Measurements from ENCODE around the gene RNF151.
"Not testable (repeated sequence)": the region's sequence is repeated elsewhere in the genome, so short reads cannot be mapped to it uniquely, and the experiment has no call there.

The RNF151 gene

DNA sequence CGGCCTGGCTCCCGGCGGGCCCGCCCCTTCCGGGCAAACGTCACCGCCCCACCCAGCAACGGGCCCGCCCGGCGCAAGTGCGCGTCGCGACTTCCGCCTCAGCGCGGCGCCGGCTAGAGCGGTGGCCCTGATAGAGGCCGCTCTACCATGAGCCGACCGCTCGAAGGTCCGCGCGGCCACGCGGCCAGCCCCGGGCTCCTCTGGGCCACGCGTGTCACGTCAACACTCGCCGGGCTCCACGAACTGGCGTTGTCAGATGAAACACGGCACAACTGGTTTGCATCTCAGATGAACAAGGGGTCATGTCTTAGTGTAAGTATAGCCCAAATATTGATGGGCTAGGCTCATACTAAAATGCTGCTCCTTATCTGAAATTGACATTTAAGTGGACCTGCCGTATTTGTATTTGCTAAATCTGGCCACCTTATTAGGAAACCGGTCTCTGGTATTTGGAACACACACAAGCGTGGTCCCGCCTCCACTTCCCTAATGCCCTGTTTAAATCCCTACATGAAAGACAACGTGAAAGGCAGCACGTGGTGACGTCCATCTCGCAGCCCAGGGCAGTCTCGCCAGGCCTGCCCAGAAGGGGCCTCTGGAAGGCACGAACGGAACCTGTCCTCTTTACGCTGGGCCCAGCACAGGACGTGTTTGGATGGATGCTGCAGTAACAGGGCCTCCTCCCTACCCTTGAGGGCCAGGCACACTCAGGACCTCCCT lies 43.3 kb downstream of the RNF151 start, which contains the start of gene ZNF598:
Gene ZNF598 (minus strand): TSS at position 31 of the 720 bp plus-strand sequence.
- no peak for FAIRE-seq

DNA sequence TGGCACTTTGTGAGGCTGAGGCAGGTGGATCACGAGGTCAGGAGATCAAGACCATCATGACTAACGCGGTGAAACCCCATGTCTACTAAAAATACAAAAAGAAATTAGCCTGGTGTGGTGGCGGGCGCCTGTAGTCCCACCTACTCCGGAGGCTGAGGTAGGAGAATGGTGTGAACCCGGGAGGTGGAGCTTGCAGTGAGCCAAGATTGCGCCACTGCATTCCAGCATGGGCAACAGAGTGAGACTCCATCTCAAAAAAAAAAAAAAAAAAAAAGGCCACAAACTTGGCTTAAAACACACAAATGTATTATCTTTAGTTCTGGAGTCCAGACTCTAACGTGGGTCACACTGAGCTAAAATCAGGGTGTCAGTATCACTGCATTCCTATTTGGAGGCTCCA lies 45.1 kb downstream of the RNF151 start:
- not testable (repeated sequence) for FAIRE-seq

DNA sequence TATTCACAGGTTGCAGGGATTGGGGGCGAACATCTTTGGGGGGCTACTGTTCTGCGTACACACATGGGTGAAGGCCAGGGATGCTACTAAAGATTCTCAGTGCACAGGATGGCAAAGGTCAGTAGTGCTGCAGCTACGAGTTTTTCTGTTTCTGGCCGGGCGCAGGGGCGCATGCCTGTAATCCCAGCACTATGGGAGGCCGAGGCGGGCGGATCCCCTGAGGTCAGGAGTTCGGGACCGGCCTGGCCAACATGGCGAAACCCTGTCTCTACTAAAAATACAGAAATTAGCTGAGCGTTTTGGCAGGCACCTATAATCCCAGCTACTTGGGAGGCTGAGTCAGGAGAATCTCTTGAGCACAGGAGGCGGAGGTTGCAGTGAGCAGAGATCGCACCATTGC lies 46.9 kb downstream of the RNF151 start:
- no peak for FAIRE-seq

DNA sequence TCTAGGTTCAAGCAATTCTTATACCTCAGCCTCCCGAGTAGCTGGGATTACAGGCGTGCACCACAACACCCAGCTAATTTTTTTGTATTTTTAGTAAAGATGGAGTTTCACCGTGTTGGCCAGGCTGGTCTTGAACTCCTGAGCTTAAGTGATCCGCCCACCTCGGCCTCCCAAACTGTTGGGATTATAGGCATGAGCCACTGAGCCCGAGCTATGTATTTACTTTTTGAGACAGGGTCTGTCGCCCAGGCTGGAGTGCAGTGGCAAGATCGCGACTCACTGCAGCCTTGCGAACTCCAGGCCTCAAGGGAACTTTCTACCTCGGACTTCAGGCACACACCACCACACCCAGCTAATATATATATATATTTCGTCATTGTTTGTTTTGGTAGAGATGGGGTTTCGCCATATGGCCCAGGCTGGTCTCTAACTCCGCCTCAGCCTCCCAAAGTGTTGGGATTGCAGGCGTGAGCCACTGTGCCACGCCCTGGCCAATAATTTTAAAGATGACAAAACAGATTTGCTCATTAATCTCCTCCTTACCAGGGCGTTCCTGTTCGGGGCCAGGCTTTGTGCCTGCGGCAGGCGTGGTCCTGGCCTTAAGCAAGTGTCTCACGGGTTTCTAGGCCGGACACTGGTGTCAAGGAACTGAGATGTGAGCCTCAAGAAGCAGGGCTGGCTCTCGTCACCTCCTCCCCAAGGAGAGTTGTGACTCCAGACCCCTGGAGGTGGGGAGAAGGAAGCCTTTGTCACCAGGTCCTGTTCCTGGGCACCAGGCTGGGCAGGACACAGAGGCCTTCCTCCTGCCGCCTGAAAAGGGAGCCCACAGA lies 48.7 kb downstream of the RNF151 start:
- FAIRE-seq = no peak

DNA sequence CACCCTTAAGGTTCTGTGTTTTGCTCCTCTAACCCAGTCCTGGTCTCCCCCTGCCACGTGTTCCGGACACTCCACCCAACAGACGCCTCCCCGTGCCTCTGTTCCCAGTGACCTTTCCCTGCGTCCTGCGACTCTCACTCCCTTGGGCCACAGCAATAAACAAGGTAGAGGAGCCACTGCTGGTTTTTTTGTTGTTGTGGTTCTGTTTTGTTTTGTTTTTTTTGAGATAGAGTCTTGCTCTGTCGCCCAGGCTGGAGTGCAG lies 49.2 kb downstream of the RNF151 start:
- no peak for FAIRE-seq

DNA sequence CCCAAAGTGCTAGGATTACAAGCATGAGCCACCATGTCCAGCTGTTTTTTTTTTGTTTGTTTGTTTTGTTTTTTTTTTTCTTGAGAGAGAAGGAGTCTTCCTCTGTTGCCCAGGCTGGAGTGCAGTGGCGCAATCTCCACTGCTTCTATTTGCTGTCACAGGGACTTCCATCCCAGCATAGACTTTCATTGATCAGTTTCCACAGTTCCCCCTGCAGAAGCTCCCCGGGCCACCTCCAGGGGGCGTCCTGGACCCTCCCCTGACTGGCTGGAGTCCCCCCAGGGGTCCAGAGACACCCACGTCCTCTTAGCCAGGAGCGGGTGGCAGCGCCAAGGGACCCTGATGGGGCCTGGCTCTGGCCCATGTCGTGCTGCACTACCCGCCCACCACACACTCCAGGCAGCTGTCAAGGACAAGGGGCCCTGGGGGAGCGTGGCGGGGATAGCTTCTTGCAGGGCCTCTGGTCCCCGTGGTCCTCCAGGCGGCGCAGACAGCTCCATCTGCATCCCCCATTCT lies 49.8 kb downstream of the RNF151 start:
- FAIRE-seq = no peak

Measured in G401.6 (cell line).